Measurements from ENCODE around the gene C16orf96. TPM values are rescaled to one million over a fixed set of nuclear protein-coding genes. Genes with fewer than 3 reads are reported as not detected.

Gene C16orf96
- total and polyA plus RNA-seq, 2 donors (not counting 1 experiment from before 2014, with no cell fraction given), result 0.31 to 0.79 TPM

DNA sequence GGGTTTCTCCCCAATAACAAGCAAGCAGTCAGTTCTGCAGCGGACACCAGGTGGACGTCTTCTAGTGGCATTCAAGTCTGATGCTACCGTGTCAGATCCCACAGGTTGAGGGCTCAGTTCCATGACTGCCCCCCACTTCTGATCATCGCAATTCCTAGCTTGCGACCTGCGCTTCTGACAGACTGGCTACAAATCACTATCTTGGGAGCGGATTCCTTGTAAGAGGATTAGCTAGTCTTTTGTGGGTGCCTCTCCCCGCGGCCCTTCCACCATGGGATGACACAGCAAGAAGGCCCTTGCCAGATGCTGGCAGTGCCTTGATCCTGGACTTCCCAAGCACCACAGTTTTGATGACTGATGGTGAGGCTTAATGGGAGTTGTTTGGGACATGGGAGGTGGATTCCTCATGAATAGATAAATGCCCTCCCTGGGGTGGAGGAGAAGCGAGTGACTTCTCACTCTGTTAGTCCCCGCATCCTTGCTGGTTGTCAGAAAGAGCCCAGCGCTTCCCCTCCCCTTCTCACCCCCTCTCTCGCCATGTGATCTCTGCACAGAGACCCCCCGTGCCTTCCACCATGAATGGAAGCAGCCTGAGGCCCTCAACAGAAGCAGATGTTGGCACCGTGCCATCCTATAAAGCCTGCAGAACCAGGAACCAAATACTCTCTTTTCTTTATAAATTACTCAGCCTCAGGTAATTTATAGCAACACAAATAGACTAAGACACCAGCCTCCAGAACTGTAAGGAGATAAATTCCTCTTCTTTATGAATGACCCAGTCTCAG lies 36.7 kb upstream of the C16orf96 start:
- Histone ChIP-seq H4K20me1 (ENCODE audit: control insufficient read depth, insufficient read depth, low read length, poor library complexity, severe bottlenecking) (no peaks in the 10 kb centered on the region), H3K27me3 (replicated peaks in 1 of 4; ENCODE audit: control extremely low read depth in 1 of 4, control insufficient read depth in 3 of 4, insufficient read depth in 4 of 4, low read length in 3 of 4) (no peaks in the 10 kb centered on the region), H3K4me3 (ENCODE audit: control extremely low read depth in 1 of 5, extremely low read depth in 1 of 5, insufficient read depth in 1 of 5, low read depth in 2 of 5, low read length in 4 of 5) (no peak overlapping the region), H3K27ac (ENCODE audit: low read length in 2 of 2) (no peak overlapping the region), H3K4me1 (ENCODE audit: control insufficient read depth in 2 of 2, insufficient read depth in 2 of 2, low read length in 2 of 2) (peaks cover 16 to 24% of the 10 kb centered on the region in 2 donors), H3K79me2 (ENCODE audit: control insufficient read depth, insufficient read depth, low read length) (peaks cover 59% of the 10 kb centered on the region), H2AFZ (ENCODE audit: insufficient read depth, low read depth, low read length, poor library complexity, severe bottlenecking) (no peak overlapping the region), H3K9ac (ENCODE audit: low read length) (no peak overlapping the region), H3K4me2 (replicated peaks; ENCODE audit: low read depth, low read length, poor library complexity, severe bottlenecking) (no peak overlapping the region), H3K9me3 (ENCODE audit: control extremely low read depth in 1 of 3, control insufficient read depth in 2 of 3, insufficient read depth in 1 of 3, low read length in 2 of 3) (no peaks in the 10 kb centered on the region), H3K36me3 (replicated peaks in 1 of 2; ENCODE audit: control extremely low read depth in 1 of 2, control insufficient read depth in 1 of 2, extremely low read depth in 1 of 2, insufficient read depth in 2 of 2, low read length in 1 of 2) (peaks cover 0 to 2% of the 10 kb centered on the region in 2 experiments)
- ChIA-PET POLR2A (interaction anchor here (0.7 kb wide), 1 partner anchor 23 kb away, joined by 5 read pairs; no protein-coding TSS in a partner anchor), CTCF (no interaction called here)
- TF ChIP-seq EZH2 (IDR thresholded peaks at IDR 0.05; ENCODE audit: borderline replicate concordance, insufficient read depth, low read depth, low read length, poor library complexity, severe bottlenecking), result no peak
- TF ChIP-seq, protein P1, sequence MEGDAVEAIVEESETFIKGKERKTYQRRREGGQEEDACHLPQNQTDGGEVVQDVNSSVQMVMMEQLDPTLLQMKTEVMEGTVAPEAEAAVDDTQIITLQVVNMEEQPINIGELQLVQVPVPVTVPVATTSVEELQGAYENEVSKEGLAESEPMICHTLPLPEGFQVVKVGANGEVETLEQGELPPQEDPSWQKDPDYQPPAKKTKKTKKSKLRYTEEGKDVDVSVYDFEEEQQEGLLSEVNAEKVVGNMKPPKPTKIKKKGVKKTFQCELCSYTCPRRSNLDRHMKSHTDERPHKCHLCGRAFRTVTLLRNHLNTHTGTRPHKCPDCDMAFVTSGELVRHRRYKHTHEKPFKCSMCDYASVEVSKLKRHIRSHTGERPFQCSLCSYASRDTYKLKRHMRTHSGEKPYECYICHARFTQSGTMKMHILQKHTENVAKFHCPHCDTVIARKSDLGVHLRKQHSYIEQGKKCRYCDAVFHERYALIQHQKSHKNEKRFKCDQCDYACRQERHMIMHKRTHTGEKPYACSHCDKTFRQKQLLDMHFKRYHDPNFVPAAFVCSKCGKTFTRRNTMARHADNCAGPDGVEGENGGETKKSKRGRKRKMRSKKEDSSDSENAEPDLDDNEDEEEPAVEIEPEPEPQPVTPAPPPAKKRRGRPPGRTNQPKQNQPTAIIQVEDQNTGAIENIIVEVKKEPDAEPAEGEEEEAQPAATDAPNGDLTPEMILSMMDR (IDR thresholded peaks at IDR 0.05), result no peak
- ATAC-seq (ENCODE audit: low read depth) (no peak), DNase-seq (no peak)
- intact Hi-C loops (cut with micrococcal nuclease), result no loop called here
- Mint-ChIP-seq H3K4me3 (no peak overlapping the region), H3K4me1 (peaks cover 20% of the 10 kb centered on the region), H3K27me3 (no peaks in the 10 kb centered on the region), H3K27ac (no peak overlapping the region), H3K9me3 (ENCODE audit: insufficient read depth) (no peaks in the 10 kb centered on the region)
- 83% methylated on average over 13 of the region's 15 CpGs for WGBS (ENCODE audit: insufficient coverage)

DNA sequence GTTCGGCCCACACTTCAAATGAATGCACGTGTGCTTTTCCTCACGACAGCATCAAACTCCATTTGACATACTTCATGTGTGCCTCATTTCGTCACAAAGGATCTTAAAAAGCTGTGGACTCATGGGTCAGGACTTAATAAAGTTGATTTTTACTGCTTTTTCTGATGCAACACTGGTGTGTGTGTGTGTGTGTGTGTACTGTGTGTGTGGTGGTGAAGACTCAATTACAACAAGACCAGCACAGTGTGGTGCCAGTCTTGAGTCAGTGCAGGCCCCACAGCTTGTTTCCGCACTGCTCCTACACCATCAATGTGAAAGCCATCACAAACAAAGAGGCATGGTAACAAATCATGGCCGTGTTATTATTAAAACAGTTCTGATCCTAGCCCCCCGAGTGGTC lies 35.2 kb upstream of the C16orf96 start:
- peaks cover 70% of the 10 kb centered on the region for H3K79me2 ChIP-seq (ENCODE audit: control insufficient read depth, insufficient read depth, low read length)
- H3K27ac ChIP-seq (ENCODE audit: low read length in 2 of 2), result no peak overlapping the region
- H3K27me3 Mint-ChIP-seq, result no peaks in the 10 kb centered on the region
- H3K4me2 ChIP-seq (replicated peaks; ENCODE audit: low read depth, low read length, poor library complexity, severe bottlenecking), result no peak overlapping the region
- no peak overlapping the region for H3K27ac Mint-ChIP-seq
- ATAC-seq (ENCODE audit: low read depth), result no peak
- H3K27me3 ChIP-seq (replicated peaks in 1 of 4; ENCODE audit: control extremely low read depth in 1 of 4, control insufficient read depth in 3 of 4, insufficient read depth in 4 of 4, low read length in 3 of 4), result no peaks in the 10 kb centered on the region
- DNase-seq, result no peak
- peaks cover 2 to 10% of the 10 kb centered on the region in 2 donors for H3K4me1 ChIP-seq (ENCODE audit: control insufficient read depth in 2 of 2, insufficient read depth in 2 of 2, low read length in 2 of 2)
- no peak overlapping the region for H3K9ac ChIP-seq (ENCODE audit: low read length)
- POLR2A ChIA-PET, result no interaction called here
- WGBS (ENCODE audit: insufficient coverage), result 100% methylated on average over 6 of the region's 7 CpGs
- H3K36me3 ChIP-seq (replicated peaks in 1 of 2; ENCODE audit: control extremely low read depth in 1 of 2, control insufficient read depth in 1 of 2, extremely low read depth in 1 of 2, insufficient read depth in 2 of 2, low read length in 1 of 2), result no peaks in the 10 kb centered on the region
- H3K9me3 ChIP-seq (ENCODE audit: control extremely low read depth in 1 of 3, control insufficient read depth in 2 of 3, insufficient read depth in 1 of 3, low read length in 2 of 3), result no peaks in the 10 kb centered on the region
- no peak overlapping the region for H2AFZ ChIP-seq (ENCODE audit: insufficient read depth, low read depth, low read length, poor library complexity, severe bottlenecking)
- peaks cover 6% of the 10 kb centered on the region for H3K4me1 Mint-ChIP-seq
- intact Hi-C loops (cut with micrococcal nuclease), result no loop called here
- no peak overlapping the region for H3K4me3 Mint-ChIP-seq
- TF ChIP-seq, protein P1 (IDR thresholded peaks at IDR 0.05), result no peak
- no peak for TF ChIP-seq EZH2 (IDR thresholded peaks at IDR 0.05; ENCODE audit: borderline replicate concordance, insufficient read depth, low read depth, low read length, poor library complexity, severe bottlenecking)
- CTCF ChIA-PET, result interaction anchor here (1.0 kb wide), 1 partner anchor 15 kb away, joined by 3 read pairs; no protein-coding TSS in a partner anchor
- H3K9me3 Mint-ChIP-seq (ENCODE audit: insufficient read depth), result no peaks in the 10 kb centered on the region
- no peak overlapping the region for H3K4me3 ChIP-seq (ENCODE audit: control extremely low read depth in 1 of 5, extremely low read depth in 1 of 5, insufficient read depth in 1 of 5, low read depth in 2 of 5, low read length in 4 of 5)
- no peaks in the 10 kb centered on the region for H4K20me1 ChIP-seq (ENCODE audit: control insufficient read depth, insufficient read depth, low read length, poor library complexity, severe bottlenecking)
